Measurements from ENCODE around the gene AJM1.
"Not testable (repeated sequence)": the region's sequence is repeated elsewhere in the genome, so short reads cannot be mapped to it uniquely, and the experiment has no call there.

The AJM1 gene

GRCh38 chr9:136832581-136832980 lies 9.7 kb upstream of the AJM1 start:
- ATAC-seq: no peak
- TF ChIP-seq GLIS3 (CRISPR knock-in tag; IDR thresholded peaks at IDR 0.05) (no peak), TCF4 (CRISPR knock-in tag; IDR thresholded peaks at IDR 0.05; ENCODE audit: borderline replicate concordance) (no peak), RARB (CRISPR knock-in tag; IDR thresholded peaks at IDR 0.05) (no peak), BACH2 (CRISPR knock-in tag; IDR thresholded peaks at IDR 0.05; ENCODE audit: borderline replicate concordance) (no peak), ZNF70 (CRISPR knock-in tag; IDR thresholded peaks at IDR 0.05) (no peak), ZNF8 (CRISPR knock-in tag; IDR thresholded peaks at IDR 0.05) (no peak), ESRRG (CRISPR knock-in tag; IDR thresholded peaks at IDR 0.05) (no peak), CREB5 (CRISPR knock-in tag; IDR thresholded peaks at IDR 0.05; ENCODE audit: low read depth) (no peak), CSRNP3 (CRISPR knock-in tag; IDR thresholded peaks at IDR 0.05) (no peak), SNAI2 (CRISPR knock-in tag; IDR thresholded peaks at IDR 0.05) (no peak), OSR1 (CRISPR knock-in tag; IDR thresholded peaks at IDR 0.05) (no peak), TSHZ2 (CRISPR knock-in tag; IDR thresholded peaks at IDR 0.05) (no peak), ZNF565 (CRISPR knock-in tag; conservative IDR thresholded peaks at IDR 0.05; ENCODE audit: low read depth) (no peak), ISL1 (CRISPR knock-in tag; IDR thresholded peaks at IDR 0.05) (no peak), TOX (CRISPR knock-in tag; IDR thresholded peaks at IDR 0.05; ENCODE audit: borderline replicate concordance) (no peak)

- ATAC-seq: not testable (repeated sequence)
Measured at GRCh38 chr9:136833381-136834048, 8.8 kb upstream of the AJM1 start.

- no peak for ATAC-seq
- TF ChIP-seq ZFP3 (CRISPR knock-in tag; IDR thresholded peaks at IDR 0.05) (no peak), ARNTL (CRISPR knock-in tag; IDR thresholded peaks at IDR 0.05; ENCODE audit: borderline replicate concordance, low read depth) (no peak), CSRNP3 (CRISPR knock-in tag; IDR thresholded peaks at IDR 0.05) (no peak), TSHZ2 (CRISPR knock-in tag; IDR thresholded peaks at IDR 0.05) (no peak), RARB (CRISPR knock-in tag; IDR thresholded peaks at IDR 0.05) (no peak), ZFP30 (CRISPR knock-in tag; IDR thresholded peaks at IDR 0.05) (no peak), POU6F1 (CRISPR knock-in tag; IDR thresholded peaks at IDR 0.05; ENCODE audit: borderline replicate concordance, low read depth) (no peak), PATZ1 (CRISPR knock-in tag; IDR thresholded peaks at IDR 0.05; ENCODE audit: borderline replicate concordance) (no peak), SNAI2 (CRISPR knock-in tag; IDR thresholded peaks at IDR 0.05) (no peak), ZNF70 (CRISPR knock-in tag; IDR thresholded peaks at IDR 0.05) (no peak), PPARA (CRISPR knock-in tag; IDR thresholded peaks at IDR 0.05; ENCODE audit: borderline replicate concordance) (no peak), CSDC2 (CRISPR knock-in tag; IDR thresholded peaks at IDR 0.05) (no peak), ZNF8 (CRISPR knock-in tag; IDR thresholded peaks at IDR 0.05) (no peak), BACH2 (CRISPR knock-in tag; IDR thresholded peaks at IDR 0.05; ENCODE audit: borderline replicate concordance) (no peak), OSR1 (CRISPR knock-in tag; IDR thresholded peaks at IDR 0.05) (no peak), GLIS3 (CRISPR knock-in tag; IDR thresholded peaks at IDR 0.05) (no peak), ESRRG (CRISPR knock-in tag; IDR thresholded peaks at IDR 0.05) (no peak), ZNF565 (CRISPR knock-in tag; conservative IDR thresholded peaks at IDR 0.05; ENCODE audit: low read depth) (no peak)
Measured at GRCh38 chr9:136835162-136835931, 6.9 kb upstream of the AJM1 start.

Measured in SK-N-SH treated with all-trans-retinoic acid at 6 μM for 48 hours (cell line).